T-helper 2 cell treated with Interferon-gamma antibody and Interleukin-4, amounts not matched to agents 5 μg/mL and 100 μg/mL, for 36 hours (primary cell): Measurements from ENCODE around the gene FSTL5.

Experiments
- DNase-seq: peaks from one replicate; pipeline ENCODE4 v3.0.0; 2021; ENCODE audit warnings: low spot score
- H3K27ac Mint-ChIP-seq: one replicate; pipeline ENCODE4 v1.8.0; 2021; ENCODE audit warnings: mild to moderate bottlenecking, mixed read lengths
- H3K27me3 Mint-ChIP-seq: one replicate; pipeline ENCODE4 v1.8.0; 2021; ENCODE audit warnings: low read depth, mixed read lengths
- H3K36me3 Mint-ChIP-seq: one replicate; pipeline ENCODE4 v1.8.0; 2021; ENCODE audit warnings: low read depth, mixed read lengths
- H3K4me1 Mint-ChIP-seq: one replicate; pipeline ENCODE4 v1.8.0; 2021; ENCODE audit warnings: low read depth, mixed read lengths
- H3K4me3 Mint-ChIP-seq: one replicate; pipeline ENCODE4 v1.8.0; 2022; ENCODE audit warnings: mild to moderate bottlenecking, moderate library complexity, mixed read lengths
- H3K9me3 Mint-ChIP-seq: one replicate; pipeline ENCODE4 v1.8.0; 2021; ENCODE audit warnings: mixed read lengths

The FSTL5 gene

DNA sequence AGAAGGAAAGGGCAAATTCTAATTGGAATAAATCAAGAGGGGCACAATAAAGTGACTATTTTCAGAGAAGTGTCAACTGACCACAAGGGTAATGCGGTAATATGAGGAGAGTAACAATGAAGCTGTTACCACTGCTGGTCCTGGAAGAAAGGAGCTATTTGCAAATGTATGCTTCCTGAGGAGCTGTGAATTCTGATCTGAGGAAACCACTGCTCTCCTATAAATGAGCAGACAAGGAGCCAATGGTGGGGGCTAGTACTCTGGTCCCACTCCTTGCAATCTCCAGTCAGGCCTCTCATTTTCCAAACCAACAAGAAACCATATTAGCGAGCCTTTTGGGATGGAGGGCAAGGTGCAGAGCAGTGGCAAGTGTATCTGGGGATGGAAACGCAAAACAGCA lies 770.2 kb downstream of the FSTL5 start:
- Mint-ChIP-seq H3K36me3 (no peaks in the 10 kb centered on the region), H3K9me3 (peaks cover 7% of the 10 kb centered on the region), H3K27me3 (no peaks in the 10 kb centered on the region), H3K4me3 (no peak overlapping the region), H3K4me1 (no peaks in the 10 kb centered on the region), H3K27ac (no peak overlapping the region)
- DNase-seq: no peak

DNA sequence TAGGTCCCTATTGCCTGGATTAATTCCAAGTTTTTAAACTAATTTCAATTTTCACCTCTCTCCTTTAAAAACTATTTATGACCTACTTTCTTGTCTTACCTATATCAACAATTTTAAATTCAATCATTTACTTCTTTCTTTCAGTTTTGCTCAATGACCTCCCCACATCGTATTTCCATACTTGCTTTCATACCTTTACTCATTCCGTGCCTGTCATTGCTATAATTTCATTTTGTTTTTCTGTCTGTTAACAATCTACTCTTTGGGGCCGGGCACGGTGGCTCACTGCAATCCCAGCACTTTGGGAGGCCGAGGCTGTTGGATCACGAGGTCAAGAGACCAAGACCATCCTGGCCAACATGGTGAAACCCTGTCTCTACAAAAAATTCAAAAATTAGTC lies 781.1 kb downstream of the FSTL5 start:
- no peak overlapping the region for H3K4me3 Mint-ChIP-seq
- no peak for DNase-seq
- no peaks in the 10 kb centered on the region for H3K4me1 Mint-ChIP-seq
- no peaks in the 10 kb centered on the region for H3K27me3 Mint-ChIP-seq
- H3K9me3 Mint-ChIP-seq: no peaks in the 10 kb centered on the region
- no peak overlapping the region for H3K27ac Mint-ChIP-seq
- no peaks in the 10 kb centered on the region for H3K36me3 Mint-ChIP-seq

DNA sequence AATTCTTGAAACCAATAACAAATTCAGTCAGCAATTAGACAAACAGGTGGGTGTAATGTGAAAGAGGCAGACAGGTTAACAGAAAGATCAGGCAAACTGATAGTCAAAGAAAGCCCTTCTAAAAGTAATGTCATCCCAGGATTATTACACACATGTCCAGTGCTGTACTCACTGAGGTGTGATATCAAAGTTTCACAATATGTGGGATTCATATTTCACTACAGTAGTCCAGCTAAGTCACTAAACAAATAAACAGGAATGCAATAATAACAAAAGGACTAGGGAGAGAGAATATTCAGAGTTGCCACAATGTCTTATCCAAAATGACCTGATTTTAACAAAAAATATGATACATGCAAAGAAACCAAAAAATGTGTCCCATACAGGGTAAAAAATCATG lies 787.5 kb downstream of the FSTL5 start:
- no peak for DNase-seq
- no peak overlapping the region for H3K27ac Mint-ChIP-seq
- H3K4me1 Mint-ChIP-seq: no peaks in the 10 kb centered on the region
- peaks cover 14% of the 10 kb centered on the region for H3K9me3 Mint-ChIP-seq
- no peaks in the 10 kb centered on the region for H3K36me3 Mint-ChIP-seq
- no peaks in the 10 kb centered on the region for H3K27me3 Mint-ChIP-seq
- H3K4me3 Mint-ChIP-seq: no peak overlapping the region

DNA sequence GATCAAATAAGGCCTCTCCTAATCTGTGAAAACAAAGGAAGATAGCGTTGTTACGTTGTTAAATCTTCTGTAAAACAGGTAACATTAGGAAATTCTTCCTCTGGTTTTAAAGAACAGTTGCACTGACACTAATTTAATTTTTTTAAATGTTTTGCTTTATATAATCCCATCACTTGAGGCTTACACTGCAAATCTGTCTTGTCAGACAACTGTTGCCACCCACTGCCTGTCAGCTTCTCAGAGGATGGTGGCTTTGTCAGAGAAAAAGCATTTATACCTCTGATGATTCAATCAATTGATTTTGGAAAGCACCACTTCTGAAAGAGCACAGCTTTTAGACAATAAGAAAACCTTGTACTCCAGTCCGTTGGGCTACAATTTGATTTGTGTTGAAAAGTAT lies 799.1 kb downstream of the FSTL5 start:
- no peaks in the 10 kb centered on the region for H3K4me1 Mint-ChIP-seq
- no peak overlapping the region for H3K4me3 Mint-ChIP-seq
- no peaks in the 10 kb centered on the region for H3K27me3 Mint-ChIP-seq
- no peak overlapping the region for H3K27ac Mint-ChIP-seq
- DNase-seq: no peak
- peaks cover 5% of the 10 kb centered on the region for H3K9me3 Mint-ChIP-seq
- H3K36me3 Mint-ChIP-seq: no peaks in the 10 kb centered on the region

DNA sequence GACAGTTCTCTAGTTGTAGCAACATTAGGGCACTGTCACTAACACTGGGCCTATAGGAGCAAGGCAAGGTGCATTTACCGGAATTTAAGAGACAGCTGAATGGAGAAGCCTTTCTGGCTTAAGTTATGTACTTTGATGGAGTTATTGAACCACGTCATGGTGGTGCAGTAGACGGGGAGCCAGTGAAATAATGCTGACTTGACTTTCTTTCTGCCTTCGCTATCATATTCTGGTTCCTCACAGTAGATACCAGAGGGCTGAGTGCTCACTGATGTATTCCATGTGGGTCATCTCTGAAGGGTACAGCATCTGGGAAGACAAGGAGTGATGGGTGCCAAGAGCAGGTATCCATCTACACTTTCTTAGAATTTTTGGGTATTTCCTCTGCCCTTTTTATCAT lies 802.8 kb downstream of the FSTL5 start:
- no peaks in the 10 kb centered on the region for H3K36me3 Mint-ChIP-seq
- H3K9me3 Mint-ChIP-seq: peaks cover 5% of the 10 kb centered on the region
- DNase-seq: no peak
- H3K27me3 Mint-ChIP-seq: no peaks in the 10 kb centered on the region
- H3K4me3 Mint-ChIP-seq: no peak overlapping the region
- H3K27ac Mint-ChIP-seq: no peak overlapping the region
- H3K4me1 Mint-ChIP-seq: no peaks in the 10 kb centered on the region

DNA sequence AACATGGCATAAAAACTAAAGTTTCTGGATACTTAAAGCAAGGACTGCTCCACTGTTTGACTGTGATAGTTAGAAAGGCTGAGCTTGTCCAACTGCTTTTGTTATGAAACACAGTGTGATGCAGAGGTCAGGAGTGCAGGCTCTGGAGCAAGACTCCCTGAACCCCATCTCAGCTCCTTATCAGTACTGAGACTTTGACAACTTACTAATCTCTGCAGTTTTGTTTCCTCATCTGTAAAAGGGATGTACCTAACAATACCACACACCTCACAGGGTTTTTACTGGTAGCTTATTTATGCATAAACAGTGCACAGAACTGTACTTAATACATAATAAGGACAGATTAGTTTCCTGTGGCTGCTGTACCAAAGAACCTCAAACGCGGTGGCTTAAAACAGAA lies 804.3 kb downstream of the FSTL5 start:
- DNase-seq: no peak
- no peaks in the 10 kb centered on the region for H3K4me1 Mint-ChIP-seq
- H3K36me3 Mint-ChIP-seq: no peaks in the 10 kb centered on the region
- H3K9me3 Mint-ChIP-seq: peaks cover 9% of the 10 kb centered on the region
- H3K27me3 Mint-ChIP-seq: no peaks in the 10 kb centered on the region
- H3K27ac Mint-ChIP-seq: no peak overlapping the region
- no peak overlapping the region for H3K4me3 Mint-ChIP-seq

DNA sequence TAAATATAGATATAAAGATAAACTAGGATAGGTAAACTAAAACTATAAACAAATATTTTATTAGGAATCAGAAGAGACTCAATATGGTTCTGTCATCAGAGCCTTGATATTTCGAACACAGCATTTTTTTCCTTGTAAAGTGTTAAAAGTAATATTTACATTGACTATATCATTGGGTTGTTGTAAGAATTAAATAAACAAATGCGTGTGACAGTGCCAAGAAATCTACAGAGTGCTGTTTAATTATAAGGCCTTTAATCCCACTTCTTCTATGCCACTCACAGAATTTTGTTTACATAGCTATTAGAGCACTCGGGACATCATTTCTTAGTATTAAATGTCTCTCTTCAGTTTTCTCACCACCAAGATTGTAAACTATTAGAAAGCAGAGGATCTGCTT lies 807.4 kb downstream of the FSTL5 start:
- Mint-ChIP-seq H3K27me3 (no peaks in the 10 kb centered on the region), H3K27ac (no peak overlapping the region), H3K36me3 (no peaks in the 10 kb centered on the region), H3K4me3 (no peak overlapping the region), H3K9me3 (peaks cover 9% of the 10 kb centered on the region), H3K4me1 (no peaks in the 10 kb centered on the region)
- no peak for DNase-seq

DNA sequence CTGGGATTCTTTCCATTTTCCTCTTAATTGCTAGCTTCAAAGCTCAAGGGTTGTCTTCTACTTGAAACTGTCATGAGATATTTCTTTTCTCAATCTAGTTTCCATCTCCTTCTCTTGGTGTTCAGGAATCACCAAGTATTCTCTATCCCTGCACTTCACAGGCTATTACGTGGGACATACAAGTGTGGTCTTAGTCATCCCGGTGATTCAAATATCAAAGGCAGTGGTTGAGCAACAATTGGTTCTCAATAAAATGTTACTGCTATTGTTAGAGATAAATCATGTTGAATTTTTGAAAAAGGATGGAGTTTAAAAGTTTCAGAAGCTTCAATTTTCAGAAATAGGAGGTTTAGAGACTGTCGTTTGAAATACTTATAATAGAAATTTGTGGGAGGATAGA lies 812.9 kb downstream of the FSTL5 start:
- DNase-seq: no peak
- Mint-ChIP-seq H3K4me3 (no peak overlapping the region), H3K27me3 (no peaks in the 10 kb centered on the region), H3K36me3 (no peaks in the 10 kb centered on the region), H3K4me1 (no peaks in the 10 kb centered on the region), H3K27ac (no peak overlapping the region), H3K9me3 (peaks cover 16% of the 10 kb centered on the region)

DNA sequence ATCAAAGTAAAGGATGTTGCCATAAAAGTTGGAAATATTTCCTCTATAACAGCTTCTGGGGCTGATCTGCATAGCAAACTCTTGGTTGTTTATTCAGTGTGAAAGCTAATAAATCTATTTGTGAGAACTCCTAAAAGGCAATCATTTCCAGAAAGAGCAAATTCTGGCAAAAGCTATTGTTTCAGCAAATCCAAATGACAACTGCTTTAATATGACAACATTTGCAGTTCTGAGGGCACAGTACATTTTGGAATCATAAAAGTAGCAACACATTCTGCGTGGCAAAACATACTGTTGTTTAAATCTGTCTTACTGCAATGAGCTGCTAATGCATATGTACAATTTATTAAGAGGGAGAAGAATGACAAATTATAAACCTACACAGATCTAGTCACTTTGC lies 818.1 kb downstream of the FSTL5 start:
- Mint-ChIP-seq H3K36me3 (no peaks in the 10 kb centered on the region), H3K27me3 (no peaks in the 10 kb centered on the region), H3K9me3 (peaks cover 10% of the 10 kb centered on the region), H3K4me3 (no peak overlapping the region), H3K4me1 (no peaks in the 10 kb centered on the region), H3K27ac (no peak overlapping the region)
- DNase-seq: no peak

DNA sequence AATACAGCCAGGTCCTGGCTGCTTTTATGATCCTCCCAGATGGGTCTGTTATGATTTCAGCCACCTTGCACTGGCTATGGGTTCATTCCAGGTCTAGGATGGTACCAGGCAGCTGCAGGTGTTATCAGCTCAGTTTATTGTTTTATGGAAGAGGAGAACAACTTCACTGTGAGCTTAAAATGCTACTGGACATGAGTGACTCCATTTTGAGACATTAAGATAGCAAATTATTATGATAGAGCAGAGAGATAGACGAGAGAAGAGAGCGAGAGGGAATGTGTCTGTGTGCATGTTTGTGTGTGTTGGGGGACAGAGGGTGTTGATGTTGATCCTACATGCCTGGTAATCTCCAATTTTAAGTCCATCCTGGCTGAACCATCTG lies 820.2 kb downstream of the FSTL5 start:
- Mint-ChIP-seq H3K4me1 (no peaks in the 10 kb centered on the region), H3K4me3 (no peak overlapping the region), H3K27ac (no peak overlapping the region), H3K36me3 (no peaks in the 10 kb centered on the region), H3K27me3 (no peaks in the 10 kb centered on the region), H3K9me3 (peaks cover 4% of the 10 kb centered on the region)
- DNase-seq: no peak

DNA sequence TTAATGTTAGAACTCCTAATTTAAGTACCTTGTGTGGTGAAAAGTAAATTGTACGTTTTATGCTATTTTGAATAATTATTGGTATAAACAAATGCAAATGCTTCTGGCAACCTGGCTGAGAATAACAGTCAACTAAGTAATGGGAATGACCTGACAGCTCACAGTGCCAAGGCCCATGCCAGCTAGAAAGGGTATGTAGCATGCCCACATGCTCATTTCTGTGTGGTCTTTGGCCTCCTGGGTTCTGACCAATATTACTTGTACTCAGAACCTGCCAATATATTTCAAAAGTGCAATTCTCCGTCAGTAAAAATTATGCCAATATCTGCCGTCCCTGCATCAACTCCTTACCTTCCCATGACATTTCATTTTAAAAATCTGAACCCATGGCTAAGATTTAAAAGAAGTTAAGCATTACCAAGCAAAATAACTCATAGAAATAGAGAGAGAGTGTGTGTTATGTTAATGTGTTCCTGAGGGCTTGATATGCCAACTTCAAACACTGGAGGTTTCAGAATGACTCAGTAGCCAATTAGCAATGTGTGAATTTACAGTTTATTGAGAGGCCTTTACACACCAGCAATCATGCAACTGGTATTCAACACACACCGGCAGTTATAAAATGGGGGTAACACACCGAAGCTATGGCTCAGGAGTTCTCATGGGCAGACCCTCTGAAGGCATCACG lies 820.8 kb downstream of the FSTL5 start:
- no peak for DNase-seq
- no peaks in the 10 kb centered on the region for H3K27me3 Mint-ChIP-seq
- no peak overlapping the region for H3K27ac Mint-ChIP-seq
- H3K4me1 Mint-ChIP-seq: no peaks in the 10 kb centered on the region
- no peaks in the 10 kb centered on the region for H3K36me3 Mint-ChIP-seq
- H3K4me3 Mint-ChIP-seq: no peak overlapping the region
- peaks cover 4% of the 10 kb centered on the region for H3K9me3 Mint-ChIP-seq

DNA sequence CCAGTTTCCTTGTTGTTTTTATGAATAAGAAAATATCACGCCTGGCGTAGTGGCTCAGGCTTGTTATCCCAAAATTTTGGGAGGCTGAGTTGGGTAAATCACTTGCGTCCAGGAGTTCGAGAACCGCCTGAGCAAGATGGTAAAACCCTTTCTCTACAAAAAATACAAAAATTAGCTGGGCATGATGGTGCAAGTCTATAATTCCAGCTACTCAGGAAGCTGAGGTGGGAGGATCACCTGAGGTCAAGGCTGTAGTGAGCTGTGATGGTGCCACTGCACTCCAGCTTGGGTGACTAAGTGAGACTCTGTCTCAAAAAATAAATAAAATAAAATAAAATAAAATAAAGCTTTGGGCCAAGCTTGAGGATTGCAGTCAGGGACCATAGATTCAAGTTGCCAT lies 827.2 kb downstream of the FSTL5 start:
- H3K27me3 Mint-ChIP-seq: no peaks in the 10 kb centered on the region
- H3K9me3 Mint-ChIP-seq: peaks cover 4% of the 10 kb centered on the region
- DNase-seq: no peak
- H3K27ac Mint-ChIP-seq: no peak overlapping the region
- H3K36me3 Mint-ChIP-seq: no peaks in the 10 kb centered on the region
- H3K4me1 Mint-ChIP-seq: no peaks in the 10 kb centered on the region
- no peak overlapping the region for H3K4me3 Mint-ChIP-seq

DNA sequence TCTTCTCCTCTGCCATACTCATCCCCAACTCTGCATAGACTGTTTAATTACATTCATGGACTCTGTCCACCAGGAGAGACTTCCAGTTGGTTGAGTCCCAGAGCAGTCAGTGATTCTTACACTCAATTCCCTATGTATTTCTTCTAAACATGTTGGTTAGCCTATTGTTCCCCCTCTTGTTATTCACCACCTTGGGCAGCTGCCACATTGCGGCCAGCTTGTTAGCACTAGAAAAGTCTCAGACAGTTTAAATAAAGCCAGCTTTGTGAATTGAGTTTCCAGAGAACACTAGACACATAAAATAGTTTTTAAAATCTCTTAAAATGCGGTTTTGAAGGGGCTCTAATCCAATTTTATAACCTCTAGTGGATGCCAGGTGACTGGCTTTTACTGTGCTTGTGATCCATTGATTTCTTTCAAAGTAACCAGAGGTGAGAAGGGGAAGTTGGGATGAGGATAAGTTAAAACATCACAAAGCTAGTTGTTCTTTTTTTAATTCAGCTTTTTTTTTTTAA lies 827.7 kb downstream of the FSTL5 start:
- Mint-ChIP-seq H3K4me1 (no peaks in the 10 kb centered on the region), H3K27me3 (no peaks in the 10 kb centered on the region), H3K27ac (no peak overlapping the region), H3K36me3 (no peaks in the 10 kb centered on the region), H3K9me3 (peaks cover 4% of the 10 kb centered on the region), H3K4me3 (no peak overlapping the region)
- no peak for DNase-seq
